ENCODE results near the gene DDX10.

Gene DDX10

DNA sequence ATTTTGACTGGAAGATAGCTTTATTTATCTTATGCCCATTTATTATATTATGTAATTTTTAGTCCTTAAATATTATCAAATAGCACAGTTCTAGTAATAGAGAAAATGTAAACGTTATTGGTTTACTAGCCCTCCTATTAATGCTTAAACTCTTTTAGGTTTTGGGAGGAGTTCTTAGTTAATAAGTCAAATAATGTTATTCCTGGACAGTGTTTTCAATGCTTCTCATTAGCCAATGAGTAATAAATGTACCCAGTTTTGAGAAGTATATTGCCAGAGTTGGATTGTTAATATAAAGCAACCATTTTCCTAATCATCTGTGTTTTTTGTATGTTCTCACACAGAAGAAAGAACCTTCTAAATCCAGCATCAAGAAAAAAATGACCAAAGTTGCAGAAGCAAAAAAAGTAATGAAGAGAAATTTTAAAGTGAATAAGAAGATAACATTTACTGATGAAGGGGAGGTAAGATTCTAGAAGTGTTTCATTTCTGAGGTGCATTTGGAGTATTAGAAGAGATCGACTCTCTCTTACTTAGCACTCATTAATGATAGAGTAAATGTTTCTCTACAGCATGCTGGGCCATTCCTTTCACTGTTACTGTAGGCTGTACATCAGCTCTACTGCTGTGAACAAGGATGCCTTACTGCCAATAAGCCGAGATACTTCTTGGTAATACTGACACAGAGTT is 173.4 kb downstream of the DDX10 start:
- Histone ChIP-seq H3K27me3 (ENCODE audit: insufficient read depth, poor library complexity, severe bottlenecking) (no peaks in the 10 kb centered on the region), H3K27ac (replicated peaks) (no peak overlapping the region), H3K4me3 (replicated peaks; ENCODE audit: insufficient read depth, low read length) (no peak overlapping the region)
- no peak for TF ChIP-seq SPI1 (IDR thresholded peaks at IDR 0.05; ENCODE audit: borderline replicate concordance, low read depth)
- TF ChIP-seq, protein P1, sequence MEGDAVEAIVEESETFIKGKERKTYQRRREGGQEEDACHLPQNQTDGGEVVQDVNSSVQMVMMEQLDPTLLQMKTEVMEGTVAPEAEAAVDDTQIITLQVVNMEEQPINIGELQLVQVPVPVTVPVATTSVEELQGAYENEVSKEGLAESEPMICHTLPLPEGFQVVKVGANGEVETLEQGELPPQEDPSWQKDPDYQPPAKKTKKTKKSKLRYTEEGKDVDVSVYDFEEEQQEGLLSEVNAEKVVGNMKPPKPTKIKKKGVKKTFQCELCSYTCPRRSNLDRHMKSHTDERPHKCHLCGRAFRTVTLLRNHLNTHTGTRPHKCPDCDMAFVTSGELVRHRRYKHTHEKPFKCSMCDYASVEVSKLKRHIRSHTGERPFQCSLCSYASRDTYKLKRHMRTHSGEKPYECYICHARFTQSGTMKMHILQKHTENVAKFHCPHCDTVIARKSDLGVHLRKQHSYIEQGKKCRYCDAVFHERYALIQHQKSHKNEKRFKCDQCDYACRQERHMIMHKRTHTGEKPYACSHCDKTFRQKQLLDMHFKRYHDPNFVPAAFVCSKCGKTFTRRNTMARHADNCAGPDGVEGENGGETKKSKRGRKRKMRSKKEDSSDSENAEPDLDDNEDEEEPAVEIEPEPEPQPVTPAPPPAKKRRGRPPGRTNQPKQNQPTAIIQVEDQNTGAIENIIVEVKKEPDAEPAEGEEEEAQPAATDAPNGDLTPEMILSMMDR (IDR thresholded peaks at IDR 0.05; ENCODE audit: insufficient read depth, low read length): no peak
- no peak for TF ChIP-seq POLR2AphosphoS5 (IDR thresholded peaks at IDR 0.05; ENCODE audit: low read depth)
- no peak for TF ChIP-seq GABPA (IDR thresholded peaks at IDR 0.05; ENCODE audit: low read depth)
- TF ChIP-seq, protein P2, sequence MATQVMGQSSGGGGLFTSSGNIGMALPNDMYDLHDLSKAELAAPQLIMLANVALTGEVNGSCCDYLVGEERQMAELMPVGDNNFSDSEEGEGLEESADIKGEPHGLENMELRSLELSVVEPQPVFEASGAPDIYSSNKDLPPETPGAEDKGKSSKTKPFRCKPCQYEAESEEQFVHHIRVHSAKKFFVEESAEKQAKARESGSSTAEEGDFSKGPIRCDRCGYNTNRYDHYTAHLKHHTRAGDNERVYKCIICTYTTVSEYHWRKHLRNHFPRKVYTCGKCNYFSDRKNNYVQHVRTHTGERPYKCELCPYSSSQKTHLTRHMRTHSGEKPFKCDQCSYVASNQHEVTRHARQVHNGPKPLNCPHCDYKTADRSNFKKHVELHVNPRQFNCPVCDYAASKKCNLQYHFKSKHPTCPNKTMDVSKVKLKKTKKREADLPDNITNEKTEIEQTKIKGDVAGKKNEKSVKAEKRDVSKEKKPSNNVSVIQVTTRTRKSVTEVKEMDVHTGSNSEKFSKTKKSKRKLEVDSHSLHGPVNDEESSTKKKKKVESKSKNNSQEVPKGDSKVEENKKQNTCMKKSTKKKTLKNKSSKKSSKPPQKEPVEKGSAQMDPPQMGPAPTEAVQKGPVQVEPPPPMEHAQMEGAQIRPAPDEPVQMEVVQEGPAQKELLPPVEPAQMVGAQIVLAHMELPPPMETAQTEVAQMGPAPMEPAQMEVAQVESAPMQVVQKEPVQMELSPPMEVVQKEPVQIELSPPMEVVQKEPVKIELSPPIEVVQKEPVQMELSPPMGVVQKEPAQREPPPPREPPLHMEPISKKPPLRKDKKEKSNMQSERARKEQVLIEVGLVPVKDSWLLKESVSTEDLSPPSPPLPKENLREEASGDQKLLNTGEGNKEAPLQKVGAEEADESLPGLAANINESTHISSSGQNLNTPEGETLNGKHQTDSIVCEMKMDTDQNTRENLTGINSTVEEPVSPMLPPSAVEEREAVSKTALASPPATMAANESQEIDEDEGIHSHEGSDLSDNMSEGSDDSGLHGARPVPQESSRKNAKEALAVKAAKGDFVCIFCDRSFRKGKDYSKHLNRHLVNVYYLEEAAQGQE (IDR thresholded peaks at IDR 0.05; ENCODE audit: insufficient replicate concordance, low read depth): no peak
- no peak for DNase-seq (ENCODE audit: low read depth in 1 of 2, low spot score in 1 of 2)

DNA sequence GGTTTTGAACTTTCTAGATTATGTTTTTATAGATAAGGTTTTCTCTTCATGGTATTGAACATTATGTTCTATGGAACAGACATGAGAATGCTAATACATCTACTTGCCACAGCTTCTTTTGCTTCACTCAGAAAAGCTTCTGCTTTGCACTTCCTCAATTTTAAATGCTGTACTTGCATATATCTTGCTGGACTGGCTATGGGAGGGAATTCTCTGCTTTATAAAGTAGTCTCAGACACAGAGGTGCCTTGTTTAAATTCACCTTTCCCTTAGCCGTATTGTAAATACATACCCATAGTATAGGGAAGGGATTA is 173.9 kb downstream of the DDX10 start:
- TF ChIP-seq GABPA (IDR thresholded peaks at IDR 0.05; ENCODE audit: low read depth): no peak
- TF ChIP-seq SPI1 (IDR thresholded peaks at IDR 0.05; ENCODE audit: borderline replicate concordance, low read depth): peak; percentile 97
- peak in 1 of 2 experiments; percentile 33 for DNase-seq (ENCODE audit: low read depth in 1 of 2, low spot score in 1 of 2)
- 0 out of 2 replicates have a peak overlapping the region, but pooled peaks have one; percentile 5 for H3K27ac ChIP-seq (replicated peaks)
- H3K27me3 ChIP-seq (ENCODE audit: insufficient read depth, poor library complexity, severe bottlenecking): no peaks in the 10 kb centered on the region
- H3K4me3 ChIP-seq (replicated peaks; ENCODE audit: insufficient read depth, low read length): no peak overlapping the region

DNA sequence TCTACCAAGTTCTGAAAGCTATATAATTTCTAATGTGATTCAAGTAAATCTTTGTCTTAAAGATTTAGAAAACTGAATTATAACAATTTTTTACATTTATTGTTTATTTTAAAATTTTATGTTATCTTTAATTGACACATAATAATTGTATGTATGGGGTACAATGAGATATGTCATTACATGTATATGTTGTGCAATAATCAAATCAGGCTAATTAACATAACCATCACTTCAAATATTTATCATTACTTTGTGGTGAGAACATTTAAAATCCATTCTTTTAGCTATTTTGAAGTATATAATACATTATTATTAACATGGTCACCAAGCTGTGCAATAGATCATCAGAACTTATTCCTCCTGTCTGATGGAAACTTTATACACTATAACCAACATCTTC is 181.1 kb downstream of the DDX10 start:
- H3K27me3 ChIP-seq (ENCODE audit: insufficient read depth, poor library complexity, severe bottlenecking): no peaks in the 10 kb centered on the region
- TF ChIP-seq POLR2AphosphoS5 (IDR thresholded peaks at IDR 0.05; ENCODE audit: low read depth): no peak
- TF ChIP-seq GABPA (IDR thresholded peaks at IDR 0.05; ENCODE audit: low read depth): no peak
- TF ChIP-seq SPI1 (IDR thresholded peaks at IDR 0.05; ENCODE audit: borderline replicate concordance, low read depth): no peak
- TF ChIP-seq, protein P1 (IDR thresholded peaks at IDR 0.05; ENCODE audit: insufficient read depth, low read length): no peak
- TF ChIP-seq, protein P2 (IDR thresholded peaks at IDR 0.05; ENCODE audit: insufficient replicate concordance, low read depth): no peak
- no peak for DNase-seq (ENCODE audit: low read depth in 1 of 2, low spot score in 1 of 2)
- no peak overlapping the region for H3K4me3 ChIP-seq (replicated peaks; ENCODE audit: insufficient read depth, low read length)
- no peak overlapping the region for H3K27ac ChIP-seq (replicated peaks)

DNA sequence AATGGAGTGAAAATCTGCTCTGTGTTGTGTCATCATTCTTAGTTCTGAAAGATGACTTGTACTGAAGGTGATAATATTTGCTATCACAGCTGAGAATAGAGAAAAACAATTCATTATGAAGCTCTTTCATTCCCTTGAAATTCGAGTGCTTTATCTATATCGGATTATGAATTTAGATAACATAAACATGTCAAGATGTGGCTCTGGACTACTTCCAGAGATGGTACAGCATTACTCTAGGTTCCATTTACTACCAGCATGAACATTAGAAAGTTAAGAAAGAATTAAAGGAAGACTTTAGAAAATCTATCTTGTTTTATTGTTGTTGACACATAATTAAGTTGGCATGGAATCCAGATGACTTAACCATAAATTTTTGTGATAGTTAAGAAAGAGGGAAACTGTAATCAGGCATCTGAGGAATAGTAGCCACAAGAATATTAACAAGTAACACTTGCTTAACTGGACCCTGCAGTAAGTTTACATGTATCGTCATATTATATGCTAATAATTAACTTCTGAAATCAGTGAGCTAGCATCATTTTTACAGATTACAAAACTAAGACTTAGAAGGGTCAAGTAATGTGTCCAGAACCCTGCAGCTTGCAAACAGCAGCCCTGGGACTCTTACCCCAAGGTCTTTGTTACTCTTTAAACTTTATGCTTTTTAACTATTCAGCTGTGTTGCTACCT is 182.6 kb downstream of the DDX10 start:
- no peak for DNase-seq (ENCODE audit: low read depth in 1 of 2, low spot score in 1 of 2)
- Histone ChIP-seq H3K4me3 (replicated peaks; ENCODE audit: insufficient read depth, low read length) (no peak overlapping the region), H3K27me3 (ENCODE audit: insufficient read depth, poor library complexity, severe bottlenecking) (no peaks in the 10 kb centered on the region), H3K27ac (replicated peaks) (no peak overlapping the region)
- TF ChIP-seq, protein P2 (IDR thresholded peaks at IDR 0.05; ENCODE audit: insufficient replicate concordance, low read depth): no peak
- TF ChIP-seq, protein P1 (IDR thresholded peaks at IDR 0.05; ENCODE audit: insufficient read depth, low read length): no peak
- TF ChIP-seq GABPA (IDR thresholded peaks at IDR 0.05; ENCODE audit: low read depth) (no peak), POLR2AphosphoS5 (IDR thresholded peaks at IDR 0.05; ENCODE audit: low read depth) (no peak), SPI1 (IDR thresholded peaks at IDR 0.05; ENCODE audit: borderline replicate concordance, low read depth) (no peak)

Measured in HL-60 (cell line).